ENCODE data around the gene MRPS27.

DNA sequence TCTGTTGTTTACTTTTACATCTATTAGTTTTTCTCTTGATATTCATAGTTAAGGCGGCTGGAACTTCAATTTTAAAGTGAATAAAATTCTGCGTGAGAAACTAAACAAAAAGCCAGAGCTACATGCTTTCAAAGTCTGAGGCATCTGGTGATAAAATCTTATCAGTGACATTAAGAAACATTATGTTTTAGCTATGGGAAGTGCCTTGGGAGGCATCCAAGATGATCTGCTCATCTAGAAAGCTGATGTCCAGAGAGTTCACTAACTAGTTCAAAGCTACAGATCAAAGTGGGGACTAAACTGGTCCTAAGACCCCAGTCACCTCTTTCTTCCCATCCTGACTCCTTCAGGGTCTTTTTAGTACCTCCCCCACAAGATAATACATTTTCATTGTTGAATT lies 37.2 kb downstream of the MRPS27 start:
- TF ChIP-seq, protein P1, sequence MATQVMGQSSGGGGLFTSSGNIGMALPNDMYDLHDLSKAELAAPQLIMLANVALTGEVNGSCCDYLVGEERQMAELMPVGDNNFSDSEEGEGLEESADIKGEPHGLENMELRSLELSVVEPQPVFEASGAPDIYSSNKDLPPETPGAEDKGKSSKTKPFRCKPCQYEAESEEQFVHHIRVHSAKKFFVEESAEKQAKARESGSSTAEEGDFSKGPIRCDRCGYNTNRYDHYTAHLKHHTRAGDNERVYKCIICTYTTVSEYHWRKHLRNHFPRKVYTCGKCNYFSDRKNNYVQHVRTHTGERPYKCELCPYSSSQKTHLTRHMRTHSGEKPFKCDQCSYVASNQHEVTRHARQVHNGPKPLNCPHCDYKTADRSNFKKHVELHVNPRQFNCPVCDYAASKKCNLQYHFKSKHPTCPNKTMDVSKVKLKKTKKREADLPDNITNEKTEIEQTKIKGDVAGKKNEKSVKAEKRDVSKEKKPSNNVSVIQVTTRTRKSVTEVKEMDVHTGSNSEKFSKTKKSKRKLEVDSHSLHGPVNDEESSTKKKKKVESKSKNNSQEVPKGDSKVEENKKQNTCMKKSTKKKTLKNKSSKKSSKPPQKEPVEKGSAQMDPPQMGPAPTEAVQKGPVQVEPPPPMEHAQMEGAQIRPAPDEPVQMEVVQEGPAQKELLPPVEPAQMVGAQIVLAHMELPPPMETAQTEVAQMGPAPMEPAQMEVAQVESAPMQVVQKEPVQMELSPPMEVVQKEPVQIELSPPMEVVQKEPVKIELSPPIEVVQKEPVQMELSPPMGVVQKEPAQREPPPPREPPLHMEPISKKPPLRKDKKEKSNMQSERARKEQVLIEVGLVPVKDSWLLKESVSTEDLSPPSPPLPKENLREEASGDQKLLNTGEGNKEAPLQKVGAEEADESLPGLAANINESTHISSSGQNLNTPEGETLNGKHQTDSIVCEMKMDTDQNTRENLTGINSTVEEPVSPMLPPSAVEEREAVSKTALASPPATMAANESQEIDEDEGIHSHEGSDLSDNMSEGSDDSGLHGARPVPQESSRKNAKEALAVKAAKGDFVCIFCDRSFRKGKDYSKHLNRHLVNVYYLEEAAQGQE (IDR thresholded peaks at IDR 0.05; ENCODE audit: insufficient replicate concordance, low read depth), result no peak
- no peak for TF ChIP-seq POLR2AphosphoS5 (IDR thresholded peaks at IDR 0.05; ENCODE audit: low read depth)
- TF ChIP-seq, protein P2, sequence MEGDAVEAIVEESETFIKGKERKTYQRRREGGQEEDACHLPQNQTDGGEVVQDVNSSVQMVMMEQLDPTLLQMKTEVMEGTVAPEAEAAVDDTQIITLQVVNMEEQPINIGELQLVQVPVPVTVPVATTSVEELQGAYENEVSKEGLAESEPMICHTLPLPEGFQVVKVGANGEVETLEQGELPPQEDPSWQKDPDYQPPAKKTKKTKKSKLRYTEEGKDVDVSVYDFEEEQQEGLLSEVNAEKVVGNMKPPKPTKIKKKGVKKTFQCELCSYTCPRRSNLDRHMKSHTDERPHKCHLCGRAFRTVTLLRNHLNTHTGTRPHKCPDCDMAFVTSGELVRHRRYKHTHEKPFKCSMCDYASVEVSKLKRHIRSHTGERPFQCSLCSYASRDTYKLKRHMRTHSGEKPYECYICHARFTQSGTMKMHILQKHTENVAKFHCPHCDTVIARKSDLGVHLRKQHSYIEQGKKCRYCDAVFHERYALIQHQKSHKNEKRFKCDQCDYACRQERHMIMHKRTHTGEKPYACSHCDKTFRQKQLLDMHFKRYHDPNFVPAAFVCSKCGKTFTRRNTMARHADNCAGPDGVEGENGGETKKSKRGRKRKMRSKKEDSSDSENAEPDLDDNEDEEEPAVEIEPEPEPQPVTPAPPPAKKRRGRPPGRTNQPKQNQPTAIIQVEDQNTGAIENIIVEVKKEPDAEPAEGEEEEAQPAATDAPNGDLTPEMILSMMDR (IDR thresholded peaks at IDR 0.05; ENCODE audit: insufficient read depth, low read length), result no peak
- TF ChIP-seq SPI1 (IDR thresholded peaks at IDR 0.05; ENCODE audit: borderline replicate concordance, low read depth), result no peak
